GM18526 (cell line): ENCODE results near the gene IL16.

Experiments
- POLR2A ChIP-seq: IDR thresholded peaks from 3 replicates; pipeline ENCODE4 v1.6.1; 2011; ENCODE audit not compliant: insufficient read length; ENCODE audit errors: extremely low read depth

The IL16 gene

DNA sequence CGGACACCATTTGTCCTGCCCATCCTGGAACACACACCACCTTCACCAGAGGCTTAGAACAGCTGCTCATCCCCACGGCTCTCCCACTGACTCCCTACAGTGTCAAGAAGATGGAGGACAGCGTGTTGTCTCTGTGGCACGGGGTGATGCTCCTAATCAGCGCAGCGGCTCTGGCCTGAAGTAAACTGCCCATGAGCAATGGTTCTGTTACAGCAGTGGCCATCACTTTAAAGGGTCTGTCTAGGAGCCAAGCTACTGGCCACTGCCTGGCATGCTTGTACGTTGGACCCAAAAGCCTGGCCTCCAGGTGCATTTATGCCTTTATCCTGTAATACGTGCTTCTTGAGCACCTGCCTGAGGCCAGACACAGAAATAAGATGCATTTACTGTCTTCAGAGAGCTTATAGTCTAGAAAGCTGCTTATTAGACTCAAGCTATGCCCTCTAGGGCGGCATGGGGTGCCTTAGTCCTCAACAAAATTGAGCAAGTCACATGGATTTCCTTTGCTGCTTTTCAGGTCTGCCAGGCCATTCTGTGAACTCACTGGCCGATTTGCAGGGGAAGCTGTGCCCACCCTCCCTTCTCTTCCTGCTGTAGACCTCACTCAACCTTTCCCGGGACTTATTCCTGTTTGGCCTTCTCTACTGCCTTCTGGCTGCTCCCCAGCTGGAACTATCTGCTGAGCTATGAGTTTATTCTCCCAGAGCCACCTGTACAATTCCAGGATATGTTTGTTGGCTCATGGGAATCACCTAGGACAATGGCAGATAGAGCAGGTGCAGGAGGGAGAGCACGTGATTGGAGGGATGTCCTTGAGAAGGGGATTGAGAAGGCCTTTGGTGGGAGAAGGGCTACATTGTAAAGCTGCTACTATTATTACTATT is 75.3 kb downstream of the IL16 start:
- no peak for TF ChIP-seq POLR2A

DNA sequence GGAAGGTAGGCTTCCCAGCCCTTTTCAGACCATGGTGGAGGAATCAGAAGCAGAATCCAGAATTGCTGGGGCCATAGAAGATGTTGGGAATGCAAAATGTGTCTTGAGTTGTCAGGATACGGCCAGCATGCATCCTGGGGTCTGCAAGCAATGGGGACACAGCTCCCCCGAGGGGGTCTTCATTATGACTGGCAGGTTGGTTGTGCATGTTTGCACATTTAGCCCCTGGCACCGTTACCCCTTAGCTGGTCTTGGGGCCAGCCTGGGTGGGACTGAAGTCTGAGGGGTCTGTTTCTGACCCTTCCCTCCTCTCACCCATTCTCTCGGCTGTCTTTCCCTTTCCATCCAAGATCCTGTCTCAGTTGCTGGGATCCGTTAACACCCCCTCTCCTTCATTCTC is 76.5 kb downstream of the IL16 start:
- no peak for TF ChIP-seq POLR2A

DNA sequence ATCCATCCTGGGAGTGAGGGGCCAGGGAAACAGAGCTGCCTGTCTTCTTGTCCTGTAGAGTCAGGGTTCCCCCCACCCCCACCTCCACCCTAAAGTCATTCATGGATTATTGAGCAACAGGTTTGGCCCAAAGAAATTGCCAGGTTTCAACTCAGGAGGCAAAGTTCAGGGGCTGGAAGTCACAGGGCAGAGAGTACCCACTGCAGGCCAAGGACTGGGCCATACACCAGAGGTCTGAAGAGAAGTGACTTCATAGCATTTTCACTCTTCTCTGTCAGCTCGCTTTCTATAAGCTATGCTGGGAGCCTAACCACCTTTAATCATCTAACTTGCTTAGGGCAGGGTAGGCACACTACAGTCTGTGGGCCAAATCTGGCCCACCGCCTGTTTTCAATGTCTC is 77.2 kb downstream of the IL16 start:
- no peak for TF ChIP-seq POLR2A

DNA sequence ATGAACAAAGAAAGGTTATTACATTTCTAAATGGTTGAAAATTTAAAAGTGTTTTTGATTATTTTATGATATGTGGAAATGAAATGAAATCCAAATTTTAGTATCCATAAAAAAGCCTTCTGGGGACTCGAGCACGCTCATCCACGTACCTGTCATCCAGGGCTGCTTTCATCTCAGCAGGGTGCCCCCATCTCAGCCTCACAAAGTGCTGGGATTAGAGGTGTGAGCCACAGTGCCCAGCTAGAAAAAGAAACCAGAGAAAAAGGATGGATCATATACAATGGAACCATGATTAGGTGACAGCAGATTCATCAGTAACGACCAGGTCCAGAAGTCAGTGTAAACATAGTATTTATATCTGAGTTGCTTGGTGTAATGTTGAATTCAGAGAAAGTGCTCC is 77.6 kb downstream of the IL16 start:
- no peak for TF ChIP-seq POLR2A

DNA sequence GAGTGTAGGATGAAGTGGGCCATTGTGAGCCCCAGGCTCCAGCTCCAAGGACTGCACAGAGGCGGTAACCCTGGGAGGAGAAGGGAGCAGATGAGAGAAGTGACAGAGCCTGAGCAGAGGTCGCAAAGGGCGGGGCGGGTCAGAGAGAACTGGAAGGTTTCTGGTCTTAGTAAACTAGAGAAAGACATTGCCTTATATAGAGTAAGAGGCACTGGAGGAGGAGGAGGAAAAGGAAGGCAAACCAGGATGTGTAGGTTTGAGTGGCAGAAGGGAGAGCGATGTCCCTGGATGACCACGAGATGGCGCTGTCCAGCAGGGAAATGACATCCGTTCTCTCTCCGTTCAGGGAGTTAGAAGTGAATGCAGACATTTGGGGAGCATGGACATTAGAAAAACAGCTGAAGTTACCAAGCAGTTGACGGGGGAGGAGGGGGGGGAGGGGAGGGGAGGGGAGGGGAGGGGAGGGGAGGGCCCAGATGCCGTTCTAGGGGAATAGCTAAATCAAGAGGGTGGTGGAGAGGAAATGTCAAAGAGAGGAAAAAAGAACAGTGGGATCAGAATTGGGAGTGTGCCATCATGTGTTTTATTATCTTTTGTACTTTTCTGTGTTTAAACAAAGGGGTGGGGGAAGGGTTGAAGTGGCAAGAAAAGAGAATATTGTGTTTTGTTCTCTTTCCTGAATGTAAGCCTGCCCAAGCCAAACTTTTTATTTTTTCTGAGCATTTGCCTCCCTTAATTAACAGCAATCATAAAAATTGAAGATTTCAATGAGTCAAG is 78.4 kb downstream of the IL16 start:
- no peak for TF ChIP-seq POLR2A

DNA sequence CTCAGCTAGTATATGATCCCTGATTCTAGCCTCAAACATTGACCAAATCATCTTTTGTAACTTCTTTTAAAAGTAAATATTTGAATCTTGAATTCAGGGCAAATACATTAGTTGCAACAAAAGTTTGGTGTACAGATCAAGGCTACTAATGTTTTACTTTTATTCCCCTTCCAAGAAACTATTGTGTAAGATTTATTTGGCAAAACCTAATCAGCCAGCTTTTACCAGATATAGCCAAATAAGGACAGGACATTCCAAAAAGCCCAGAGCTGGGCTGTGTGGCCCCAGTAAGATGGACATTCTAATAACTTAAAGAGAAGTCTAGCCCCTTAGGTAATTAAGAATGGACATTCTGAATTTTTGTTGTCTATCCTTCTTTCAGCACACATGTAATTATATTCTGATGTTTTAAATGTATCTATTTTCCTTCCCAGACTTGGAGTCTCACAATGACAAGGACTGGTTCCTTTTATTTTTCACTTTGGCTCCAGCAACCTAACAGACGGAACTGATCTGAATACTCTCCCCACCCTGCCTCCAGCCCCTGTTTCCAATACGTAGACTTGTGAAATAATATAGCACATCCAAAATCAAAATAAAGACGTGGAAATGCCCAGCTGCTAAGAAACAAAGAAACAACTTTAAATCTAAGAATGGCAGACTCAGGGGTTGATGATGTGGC is 79.2 kb downstream of the IL16 start:
- TF ChIP-seq POLR2A: no peak

DNA sequence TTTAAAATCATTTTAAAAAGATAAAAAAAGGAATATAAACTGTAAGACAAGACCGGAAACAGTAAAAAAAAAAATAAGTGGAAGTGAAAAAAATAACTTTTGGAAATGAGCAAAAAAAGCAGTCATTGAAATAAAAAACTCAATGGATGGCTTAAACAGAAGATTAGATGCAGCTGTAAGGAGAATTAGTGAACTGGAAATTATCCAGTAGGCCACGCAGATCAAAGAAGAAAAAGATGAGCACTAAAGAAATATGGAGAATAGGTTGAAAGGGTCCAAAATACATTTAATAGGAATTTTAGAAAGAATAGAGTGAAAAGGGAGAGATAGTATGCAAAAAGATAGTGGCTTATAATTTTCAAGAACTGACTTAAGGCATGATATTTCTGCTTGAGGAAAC is 80.3 kb downstream of the IL16 start:
- no peak for TF ChIP-seq POLR2A

DNA sequence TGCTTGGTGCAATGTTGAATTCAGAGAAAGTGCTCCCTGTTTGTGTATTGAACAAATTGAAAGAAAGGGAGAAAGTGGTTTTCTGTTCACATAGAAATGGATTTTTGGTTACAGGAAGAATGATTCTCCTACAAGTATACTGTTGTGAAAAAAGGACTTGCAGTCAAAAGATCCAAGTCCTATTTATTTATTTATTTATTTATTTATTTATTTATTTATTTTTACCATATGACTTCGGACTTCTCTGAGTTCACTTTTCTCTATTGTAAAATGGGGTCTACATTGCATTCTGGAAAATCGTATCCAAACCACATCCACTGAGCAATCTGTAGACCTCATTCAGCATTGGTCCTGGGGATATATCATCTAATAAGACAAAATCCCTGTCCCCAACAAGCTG is 81.2 kb downstream of the IL16 start:
- TF ChIP-seq POLR2A: no peak

DNA sequence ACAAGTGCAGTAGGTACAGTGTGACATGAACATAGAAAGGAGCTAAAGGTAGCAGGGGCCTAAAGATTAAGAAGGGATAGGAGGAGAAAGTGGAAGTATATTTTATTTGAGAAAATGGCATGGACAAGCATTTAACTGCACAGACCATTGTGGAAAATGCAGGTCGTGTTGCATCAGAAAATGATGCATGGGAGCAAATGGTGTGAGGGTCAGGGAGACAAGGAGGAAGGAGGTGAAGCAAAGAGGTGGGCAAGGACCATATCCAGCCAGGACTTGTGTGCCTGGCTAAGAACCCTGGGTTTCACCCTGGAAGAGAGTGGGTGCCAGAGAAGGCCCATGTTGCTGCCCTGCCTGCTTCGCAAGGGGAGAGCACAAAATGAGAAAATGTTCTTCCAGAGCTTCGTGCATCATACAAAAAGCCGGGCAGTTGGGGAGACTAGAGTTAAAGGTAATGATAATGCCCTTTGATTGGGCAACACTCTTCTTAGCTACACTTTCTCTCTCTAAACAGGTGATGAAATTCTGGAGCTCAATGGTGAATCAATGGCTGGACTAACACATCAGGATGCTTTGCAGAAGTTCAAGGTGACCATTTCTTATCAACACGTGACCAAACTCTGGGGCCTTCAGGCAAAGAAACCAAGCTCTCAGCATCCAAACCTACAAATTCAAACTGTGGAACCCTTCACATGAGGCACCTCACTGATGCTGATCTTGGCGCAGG is 81.8 kb downstream of the IL16 start:
- no peak for TF ChIP-seq POLR2A

DNA sequence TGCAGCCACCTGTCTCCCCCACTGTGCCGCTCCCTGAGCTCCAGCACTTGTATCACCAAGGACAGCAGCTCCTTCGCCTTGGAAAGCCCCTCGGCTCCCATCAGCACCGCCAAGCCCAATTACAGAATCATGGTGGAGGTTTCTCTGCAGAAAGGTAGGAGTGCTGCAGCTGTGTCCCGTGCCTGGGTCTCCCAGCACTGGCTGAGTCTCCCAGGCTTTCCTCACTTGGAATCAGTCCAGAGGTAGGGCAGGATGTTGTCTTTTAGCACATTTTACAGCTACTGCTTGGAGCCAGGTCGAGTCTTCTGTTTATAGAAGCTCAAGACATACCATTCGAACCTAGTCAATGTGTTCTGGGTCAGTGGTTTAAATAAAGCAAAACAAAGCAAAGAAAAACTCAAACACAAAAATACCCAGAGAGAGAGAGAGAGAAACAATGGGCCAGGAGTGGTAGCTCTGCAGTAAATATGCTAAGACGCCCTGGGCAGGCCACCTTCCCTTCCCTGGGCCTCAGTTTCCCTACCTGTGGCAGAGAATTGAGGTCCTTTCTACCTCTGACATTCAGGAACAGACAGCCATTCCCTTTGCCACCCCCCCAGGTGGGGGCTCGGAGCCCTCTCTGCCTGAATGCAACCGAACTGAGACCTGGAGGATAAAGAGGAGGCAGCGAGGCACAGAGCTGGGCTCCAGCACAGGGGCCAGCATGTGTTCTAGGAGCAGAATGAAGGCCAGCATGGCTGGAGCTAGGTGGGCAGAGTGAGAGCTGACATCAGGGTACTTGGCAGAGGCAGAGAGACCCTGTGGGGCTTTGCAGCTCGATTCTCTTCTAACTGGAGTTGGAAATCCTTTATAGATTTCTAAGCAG is 83.2 kb downstream of the IL16 start:
- no peak for TF ChIP-seq POLR2A

DNA sequence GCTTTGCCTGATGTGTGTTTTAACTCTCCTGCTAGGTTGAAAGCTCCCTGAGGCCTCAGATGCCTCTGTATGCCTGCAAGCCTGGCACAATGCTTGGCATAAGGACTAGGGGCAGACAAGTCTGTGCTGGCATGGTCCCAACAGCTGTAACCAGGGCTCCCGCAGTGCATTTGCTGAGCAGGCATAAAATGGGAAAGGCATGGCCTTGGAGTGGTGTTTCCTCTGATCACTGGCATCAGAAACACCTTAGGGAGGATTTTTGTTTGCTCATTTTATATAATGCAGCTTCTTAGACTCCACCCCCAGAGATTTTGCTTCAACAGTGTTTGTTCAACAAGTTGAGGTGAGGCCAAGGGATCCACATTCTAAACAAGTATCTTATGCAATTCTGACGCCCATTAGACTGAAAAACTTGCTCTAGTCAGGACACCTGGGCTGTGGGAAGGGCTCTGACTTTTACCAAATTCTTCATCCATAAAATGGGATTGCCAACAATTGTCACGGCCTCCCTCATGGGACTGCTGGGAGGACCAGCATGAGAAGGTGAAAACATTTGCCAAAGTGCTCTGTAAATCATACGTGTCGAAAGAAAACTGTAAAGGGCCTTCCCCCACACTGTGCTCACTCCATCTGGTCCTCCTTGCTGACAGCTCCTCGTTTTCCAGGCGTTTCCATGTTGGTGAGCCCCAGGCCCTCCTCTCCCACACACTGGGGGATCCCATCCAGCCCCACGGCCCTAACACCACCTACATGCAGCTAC is 84.2 kb downstream of the IL16 start:
- no peak for TF ChIP-seq POLR2A

DNA sequence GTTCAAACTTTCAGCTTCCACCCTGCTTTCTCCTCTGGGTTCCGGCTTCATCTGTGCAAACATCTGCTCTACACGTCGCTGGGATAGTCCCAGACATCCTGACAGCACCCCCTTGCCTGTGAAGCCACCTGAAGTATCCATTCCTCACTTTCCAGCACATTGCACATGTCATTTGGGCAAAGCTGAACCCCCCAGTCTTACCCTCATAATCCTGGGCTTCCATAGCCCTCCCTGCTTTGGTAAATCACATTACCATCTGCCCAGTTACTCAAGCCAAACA is 84.7 kb downstream of the IL16 start:
- no peak for TF ChIP-seq POLR2A

DNA sequence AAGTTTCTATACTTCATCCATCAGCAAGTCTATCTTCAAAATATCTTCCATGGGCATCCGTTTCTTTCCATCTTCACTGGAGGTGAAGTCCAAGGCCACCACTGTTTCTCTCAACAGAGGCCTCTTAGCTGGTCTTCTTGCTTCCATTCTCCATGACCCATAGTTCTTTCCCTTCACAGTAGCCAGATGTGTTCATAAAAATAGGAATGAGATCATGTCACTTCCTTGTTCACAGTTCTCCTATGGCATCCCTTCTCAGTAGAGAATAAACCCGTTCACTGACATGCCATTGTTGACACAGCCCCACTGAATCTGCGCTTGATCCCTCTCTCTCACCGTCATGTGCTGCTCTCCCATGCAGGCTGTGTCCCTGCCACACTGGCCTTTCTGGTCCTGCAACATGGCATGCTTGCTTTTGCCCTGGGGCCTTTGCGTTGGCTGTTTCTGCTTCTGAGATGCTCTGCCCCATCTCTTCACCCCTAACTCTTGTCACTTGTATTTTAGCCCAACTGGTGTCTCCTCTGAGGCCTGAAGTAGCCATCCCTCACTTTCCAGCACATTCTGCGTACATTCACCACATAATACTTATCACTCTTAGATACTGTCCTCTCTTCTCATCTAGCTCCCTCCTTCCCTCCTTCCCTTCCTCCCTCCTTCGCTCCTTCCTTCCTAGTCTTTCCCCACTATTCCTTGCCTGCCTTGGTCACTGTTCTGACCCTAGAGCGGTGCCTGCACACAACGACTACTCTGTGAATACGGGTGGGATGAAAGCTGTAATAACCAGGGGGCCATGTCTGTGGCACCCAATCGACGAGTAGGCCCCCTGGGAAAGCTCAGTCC is 85.3 kb downstream of the IL16 start:
- no peak for TF ChIP-seq POLR2A
